GM12878 (cell line): ENCODE data around the gene GFRA4. TPM values are rescaled to one million over a fixed set of nuclear protein-coding genes. Genes with fewer than 3 reads are reported as not detected.

Experiments used
- ATAC-seq: fragments of 200-7000 bp; cut with Tn5 transposase; 3 replicates; pipeline ENCODE4 v1.9.1; 2020; ENCODE audit warnings: mild to moderate bottlenecking, moderate library complexity
- BruUV-seq: library from RNA; stranded (reverse); fragments of 400-500 nt; replicated peaks from 2 replicates; lab custom pipeline; 2021; lab: Mats Ljungman, UMichigan
- CTCF ChIA-PET: fragments of 300-600 bp; sonication (Branson Sonifier 250); formaldehyde crosslinking; extraction: SDS; loops from one replicate; lab custom pipeline; 2021; ENCODE audit warnings: inconsistent platforms; lab: Yijun Ruan, JAX
- POLR2A ChIA-PET: fragments of 350-600 bp; formaldehyde crosslinking; extraction: SDS; loops from one replicate; lab custom pipeline; 2021; ENCODE audit warnings: inconsistent platforms; lab: Charles Lee
- RAD21 ChIA-PET: fragments of 300-600 bp; sonication (Branson Sonifier 250); formaldehyde crosslinking; loops from one replicate; lab custom pipeline; 2023; ENCODE audit warnings: antibody characterized with exemption; ENCODE audit not compliant: unreplicated experiment; lab: Charles Lee
- SMC1A ChIA-PET: fragments of 300-600 bp; sonication (Branson Sonifier 250); formaldehyde crosslinking; loops from one replicate; lab custom pipeline; 2023; ENCODE audit not compliant: unreplicated experiment, uncharacterized antibody; lab: Charles Lee
- DNase-seq: peaks from one replicate; pipeline ENCODE4 v3.0.0-alpha.2; 2011; ENCODE audit warnings: low read depth, low spot score
- FAIRE-seq: peaks from 3 replicates; lab custom pipeline; 2011; peaks lifted over from hg19 to GRCh38; lab: Jason Lieb, UNC
- H2AFZ ChIP-seq: 2 replicates; pipeline ENCODE4 v1.6.0; 2011; ENCODE audit warnings: low read depth, low read length, control low read depth; ENCODE audit not compliant: control insufficient read depth
- H3K27ac ChIP-seq: 2 replicates; pipeline ENCODE4 v1.5.1; 2011; ENCODE audit warnings: control low read depth; ENCODE audit not compliant: control insufficient read depth, insufficient read depth
- H3K27me3 ChIP-seq, 2 experiments: replicated peaks in 1 of 2; 2 replicates each; pipeline versions ENCODE4 v1.6.0 to v1.6.1; 2011; ENCODE audit warnings: low read length in 1 of 2; ENCODE audit not compliant: control insufficient read depth in 2 of 2, insufficient read depth in 2 of 2
- H3K36me3 ChIP-seq, 2 experiments: 2 replicates each; pipeline ENCODE4 v1.5.1; 2011; ENCODE audit warnings: low read length in 1 of 2; ENCODE audit not compliant: control insufficient read depth in 2 of 2, insufficient read depth in 2 of 2
- H3K4me1 ChIP-seq: 2 replicates; pipeline ENCODE4 v1.6.1; 2011; ENCODE audit warnings: mild to moderate bottlenecking, low read length, moderate library complexity, mixed read lengths; ENCODE audit not compliant: control insufficient read depth, insufficient read depth
- H3K4me2 ChIP-seq: 2 replicates; pipeline ENCODE4 v1.6.0; 2011; ENCODE audit warnings: control low read depth; ENCODE audit not compliant: control insufficient read depth, insufficient read depth
- H3K4me3 ChIP-seq: fragments of 200-600 bp; sonication (generic); 2 replicates; pipeline ENCODE4 v1.5.1; 2016
- H3K79me2 ChIP-seq: 2 replicates; pipeline ENCODE4 v1.6.0; 2011; ENCODE audit warnings: low read length; ENCODE audit not compliant: control insufficient read depth, insufficient read depth
- H3K9ac ChIP-seq: 2 replicates; pipeline ENCODE4 v1.8.0; 2011; ENCODE audit warnings: low read length, control low read depth, mixed read lengths; ENCODE audit not compliant: control insufficient read depth, insufficient read depth
- H3K9me3 ChIP-seq: replicated peaks from 3 replicates; pipeline ENCODE4 v1.5.1; 2011; ENCODE audit warnings: mild to moderate bottlenecking, low read length; ENCODE audit not compliant: control insufficient read depth, insufficient read depth
- H4K20me1 ChIP-seq: 2 replicates; pipeline ENCODE4 v1.6.0; 2011; ENCODE audit not compliant: control insufficient read depth, insufficient read depth
- ETV6 ChIP-seq, 2 experiments: fragments of 450-650 bp in 1 of 2; IDR thresholded peaks in 1 of 2; conservative IDR thresholded peaks in 1 of 2; 2 replicates each; pipeline ENCODE4 v1.6.1; 2014; ENCODE audit warnings: antibody characterized with exemption in 1 of 2, borderline replicate concordance in 1 of 2, low read depth in 1 of 2, mild to moderate bottlenecking in 1 of 2, moderate library complexity in 1 of 2
- STAT3 ChIP-seq: IDR thresholded peaks from 2 replicates; pipeline ENCODE4 v1.6.1; 2011; ENCODE audit warnings: low read depth, low read length, improper control_type of control experiment
- WGBS: methylation state at CpG from one replicate; pipeline ENCODE4 v1.1.6; 2016; ENCODE audit warnings: low lambda C conversion rate; ENCODE audit not compliant: insufficient replicate concordance, insufficient coverage; ENCODE audit errors: missing lambda C conversion rate; 5-methylcytosine and 5-hydroxymethylcytosine counted together
- in situ Hi-C: fragments of 300-500 bp; cut with MboI; formaldehyde crosslinking; loops from 9 replicates; pipeline ENCODE4 v1.14.3; 2018; ENCODE audit warnings: mixed read lengths
- intact Hi-C: fragments of 100-400 bp; cut with micrococcal nuclease; formaldehyde crosslinking; loops from one replicate; pipeline ENCODE4 v1.14.2; 2022; ENCODE audit not compliant: unreplicated experiment
- polyA plus RNA-seq, 11 experiments: library from polyadenylated mRNA; depleted of rRNA in 4 of 11; unstranded in 6 of 11; stranded (reverse) in 5 of 11; fragments of >200 nt; fragmentation: Nextera tagmentation in 4 of 11; fragmentation: Illumina TruSeq in 1 of 11; extraction: Ambion mirVana in 4 of 11; extraction: Trizol in 1 of 11; gene quantifications; 1 replicate in 1 of 11; 2 replicates in 10 of 11; pipeline versions ENCODE4 v1.2.1 to v1.2.3, GENCODE V29; 2011 to 2016; ENCODE audit warnings: inconsistent platforms in 2 of 11, missing spikeins in 2 of 11, low read depth in 1 of 11
- total RNA-seq, 4 experiments: library from RNA; depleted of rRNA in 3 of 4; stranded (reverse); fragments of >200 nt in 3 of 4; fragmentation: Illumina TruSeq in 1 of 4; extraction: Trizol in 1 of 4; gene quantifications; 2 replicates each; pipeline versions ENCODE4 v1.2.1 to v1.2.3, GENCODE V29; 2013 to 2021
- TF ChIP-seq, protein P1 (sequence below): fragments of 450-650 bp; IDR thresholded peaks from 2 replicates; pipeline ENCODE4 v1.6.1; 2016; ENCODE audit warnings: mild to moderate bottlenecking, moderate library complexity, borderline replicate concordance

Gene GFRA4
- total and polyA plus RNA-seq, 10 of the 15 experiments (the other 5 are each of a cell fraction or from before 2014, with no cell fraction given) = 0.04 TPM; not detected in 9

DNA sequence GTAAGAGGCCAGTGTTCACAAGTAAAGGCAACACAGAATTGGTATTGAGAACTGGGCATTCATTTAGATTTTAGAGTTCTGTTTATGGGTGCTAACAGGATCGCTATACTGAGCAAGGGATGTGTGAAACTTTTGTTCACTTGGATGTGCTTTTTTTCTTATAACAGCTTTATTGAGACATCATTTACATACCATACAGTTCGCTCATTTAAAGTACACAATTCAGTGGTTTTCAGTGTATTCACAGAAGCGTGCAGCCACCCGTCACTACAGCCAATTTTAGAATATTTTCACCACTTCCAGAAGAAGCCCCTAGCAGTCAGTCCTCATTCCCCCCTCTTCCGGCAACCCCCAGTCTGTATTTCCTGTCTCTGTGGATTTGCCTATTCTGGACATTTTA is 48.7 kb downstream of the GFRA4 start:
- ChIA-PET CTCF (no interaction called here), RAD21 (no interaction called here), SMC1A (interaction anchor here (1.1 kb wide), 1 partner anchor 351 kb away, joined by 3 read pairs; no protein-coding TSS in a partner anchor), POLR2A (no interaction called here)
- Histone ChIP-seq H3K9ac (no peak overlapping the region), H2AFZ (no peak overlapping the region), H3K9me3 (no peaks in the 10 kb centered on the region), H3K36me3 (no peaks in the 10 kb centered on the region; a peak in 1 of 4 replicates), H3K27me3 (no peaks in the 10 kb centered on the region), H4K20me1 (no peaks in the 10 kb centered on the region), H3K4me2 (no peak overlapping the region), H3K4me1 (0 out of 2 replicates have a peak, but pooled peaks cover 3% of the 10 kb centered on the region), H3K79me2 (no peaks in the 10 kb centered on the region), H3K4me3 (no peak overlapping the region), H3K27ac (no peak overlapping the region)
- 69% methylated on average over 5 of the region's 5 CpGs for WGBS
- ATAC-seq = no peak
- BruUV-seq = no TSS peak
- TF ChIP-seq, protein P1, sequence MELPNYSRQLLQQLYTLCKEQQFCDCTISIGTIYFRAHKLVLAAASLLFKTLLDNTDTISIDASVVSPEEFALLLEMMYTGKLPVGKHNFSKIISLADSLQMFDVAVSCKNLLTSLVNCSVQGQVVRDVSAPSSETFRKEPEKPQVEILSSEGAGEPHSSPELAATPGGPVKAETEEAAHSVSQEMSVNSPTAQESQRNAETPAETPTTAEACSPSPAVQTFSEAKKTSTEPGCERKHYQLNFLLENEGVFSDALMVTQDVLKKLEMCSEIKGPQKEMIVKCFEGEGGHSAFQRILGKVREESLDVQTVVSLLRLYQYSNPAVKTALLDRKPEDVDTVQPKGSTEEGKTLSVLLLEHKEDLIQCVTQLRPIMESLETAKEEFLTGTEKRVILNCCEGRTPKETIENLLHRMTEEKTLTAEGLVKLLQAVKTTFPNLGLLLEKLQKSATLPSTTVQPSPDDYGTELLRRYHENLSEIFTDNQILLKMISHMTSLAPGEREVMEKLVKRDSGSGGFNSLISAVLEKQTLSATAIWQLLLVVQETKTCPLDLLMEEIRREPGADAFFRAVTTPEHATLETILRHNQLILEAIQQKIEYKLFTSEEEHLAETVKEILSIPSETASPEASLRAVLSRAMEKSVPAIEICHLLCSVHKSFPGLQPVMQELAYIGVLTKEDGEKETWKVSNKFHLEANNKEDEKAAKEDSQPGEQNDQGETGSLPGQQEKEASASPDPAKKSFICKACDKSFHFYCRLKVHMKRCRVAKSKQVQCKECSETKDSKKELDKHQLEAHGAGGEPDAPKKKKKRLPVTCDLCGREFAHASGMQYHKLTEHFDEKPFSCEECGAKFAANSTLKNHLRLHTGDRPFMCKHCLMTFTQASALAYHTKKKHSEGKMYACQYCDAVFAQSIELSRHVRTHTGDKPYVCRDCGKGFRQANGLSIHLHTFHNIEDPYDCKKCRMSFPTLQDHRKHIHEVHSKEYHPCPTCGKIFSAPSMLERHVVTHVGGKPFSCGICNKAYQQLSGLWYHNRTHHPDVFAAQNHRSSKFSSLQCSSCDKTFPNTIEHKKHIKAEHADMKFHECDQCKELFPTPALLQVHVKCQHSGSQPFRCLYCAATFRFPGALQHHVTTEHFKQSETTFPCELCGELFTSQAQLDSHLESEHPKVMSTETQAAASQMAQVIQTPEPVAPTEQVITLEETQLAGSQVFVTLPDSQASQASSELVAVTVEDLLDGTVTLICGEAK = peak; percentile 18; the same call in 1 of the 2 replicates
- no peak for TF ChIP-seq STAT3
- TF ChIP-seq ETV6 (conservative IDR thresholded peaks at IDR 0.05 in 1 of 2, IDR thresholded peaks at IDR 0.05 in 1 of 2; ENCODE audit: borderline replicate concordance in 1 of 2, low read depth in 1 of 2) = 0 out of 4 replicates have a peak, but pooled peaks of 1 of the 2 experiments have one; percentile 36
- intact Hi-C loops = no loop called here
- FAIRE-seq = no peak
- DNase-seq = no peak
- in situ Hi-C loops = no loop called here
